HG02884 (cell line): ENCODE data around the gene TUBA1C.
A peak's percentile ranks its signal among the peaks of the same experiment; 100 is the strongest.

ENCODE experiments used
- ATAC-seq: cut with Tn5 transposase; IDR thresholded peaks from one replicate; pipeline ENCODE4 v1.9.1; 2021; ENCODE audit warnings: mild to moderate bottlenecking, moderate library complexity; ENCODE audit not compliant: unreplicated experiment

Gene TUBA1C

DNA sequence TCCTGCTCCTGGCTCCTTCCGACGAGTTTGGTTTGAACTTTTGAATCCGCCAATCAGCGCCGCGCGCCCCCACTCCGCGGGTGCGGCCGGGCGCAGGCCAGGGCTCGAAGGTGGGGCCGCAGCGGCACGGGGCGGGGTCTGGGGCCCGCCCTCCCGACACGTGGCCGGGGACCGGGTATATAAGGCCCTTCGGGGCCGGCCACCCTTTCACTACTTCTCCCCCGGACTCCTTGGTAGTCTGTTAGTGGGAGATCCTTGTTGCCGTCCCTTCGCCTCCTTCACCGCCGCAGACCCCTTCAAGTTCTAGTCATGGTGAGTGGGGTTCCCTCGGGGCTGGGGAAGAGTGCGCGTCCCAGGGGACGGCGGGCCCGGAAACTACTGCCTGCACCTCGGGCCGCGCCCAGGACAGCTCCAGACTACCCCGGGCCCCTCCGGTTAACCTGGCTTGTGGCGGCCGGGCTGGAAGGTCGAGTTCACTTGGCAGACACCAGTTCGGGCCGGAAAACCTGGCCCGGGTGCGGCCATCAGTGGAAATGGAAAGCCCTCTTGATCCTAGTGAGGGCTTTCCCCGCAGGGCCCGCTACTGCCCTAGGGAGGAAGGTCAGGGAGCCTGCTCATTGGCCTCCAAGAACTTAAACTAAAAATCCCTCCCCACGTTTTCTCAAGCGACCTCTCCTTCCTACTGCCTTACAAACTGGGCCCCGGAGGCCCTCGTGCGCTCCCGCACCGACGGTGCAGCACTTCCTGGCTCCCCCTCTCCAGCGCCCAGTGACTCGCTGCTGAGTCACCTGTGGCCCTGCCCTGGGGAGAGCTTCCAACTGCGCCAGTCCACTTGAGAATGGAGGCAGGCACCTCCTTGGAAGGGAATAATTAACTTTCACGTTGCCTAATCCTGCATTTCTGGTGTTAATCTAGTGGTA lies at the start of gene TUBA1C:
Gene TUBA1C (plus strand): TSS at position 210 of the 920 bp plus-strand sequence. CDS start 100 bp downstream, at position 310.
- peak; percentile 80 for ATAC-seq

- no peak for ATAC-seq
Measured at GRCh38 chr12:49219417-49220026, 45.4 kb upstream of the TUBA1C start.

DNA sequence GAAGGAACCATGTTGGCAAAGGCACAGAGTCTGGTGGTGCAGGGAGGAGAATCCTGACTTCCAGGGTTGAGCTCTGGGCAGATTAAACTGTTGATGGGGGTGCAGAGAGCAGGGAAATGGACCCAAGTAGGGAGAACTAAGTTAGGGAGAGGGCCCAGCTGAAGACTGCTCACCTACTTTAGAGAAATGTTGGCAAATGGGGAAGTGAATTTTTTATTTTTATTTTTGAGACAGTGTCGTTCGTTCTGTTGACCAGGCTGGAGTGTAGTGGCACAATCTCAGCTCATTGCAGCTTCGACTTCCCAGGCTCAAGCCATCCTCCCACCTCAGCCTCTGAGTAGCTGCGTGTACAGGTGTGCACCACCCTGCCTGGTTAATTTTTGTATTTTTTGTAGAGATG lies 43.9 kb upstream of the TUBA1C start:
- no peak for ATAC-seq

DNA sequence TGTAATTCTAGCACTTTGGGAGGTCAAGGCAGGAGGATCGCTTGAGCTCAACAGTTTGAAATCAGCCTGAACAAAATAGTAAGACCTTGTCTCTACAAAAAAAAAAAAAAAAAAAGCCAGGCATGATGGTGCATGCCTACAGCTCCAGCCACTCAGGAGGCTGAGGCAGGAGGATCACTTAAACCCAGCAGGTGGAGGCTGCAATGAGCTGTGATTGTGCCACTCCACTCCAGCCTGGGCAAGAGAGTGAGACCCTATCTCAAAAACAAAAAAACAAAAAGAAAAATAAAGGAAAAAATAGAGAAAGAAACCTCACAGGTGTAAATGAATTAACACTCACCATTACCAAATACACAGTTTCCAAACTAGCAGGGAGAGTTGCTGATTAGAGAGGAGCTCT lies 41.8 kb upstream of the TUBA1C start:
- ATAC-seq: no peak

DNA sequence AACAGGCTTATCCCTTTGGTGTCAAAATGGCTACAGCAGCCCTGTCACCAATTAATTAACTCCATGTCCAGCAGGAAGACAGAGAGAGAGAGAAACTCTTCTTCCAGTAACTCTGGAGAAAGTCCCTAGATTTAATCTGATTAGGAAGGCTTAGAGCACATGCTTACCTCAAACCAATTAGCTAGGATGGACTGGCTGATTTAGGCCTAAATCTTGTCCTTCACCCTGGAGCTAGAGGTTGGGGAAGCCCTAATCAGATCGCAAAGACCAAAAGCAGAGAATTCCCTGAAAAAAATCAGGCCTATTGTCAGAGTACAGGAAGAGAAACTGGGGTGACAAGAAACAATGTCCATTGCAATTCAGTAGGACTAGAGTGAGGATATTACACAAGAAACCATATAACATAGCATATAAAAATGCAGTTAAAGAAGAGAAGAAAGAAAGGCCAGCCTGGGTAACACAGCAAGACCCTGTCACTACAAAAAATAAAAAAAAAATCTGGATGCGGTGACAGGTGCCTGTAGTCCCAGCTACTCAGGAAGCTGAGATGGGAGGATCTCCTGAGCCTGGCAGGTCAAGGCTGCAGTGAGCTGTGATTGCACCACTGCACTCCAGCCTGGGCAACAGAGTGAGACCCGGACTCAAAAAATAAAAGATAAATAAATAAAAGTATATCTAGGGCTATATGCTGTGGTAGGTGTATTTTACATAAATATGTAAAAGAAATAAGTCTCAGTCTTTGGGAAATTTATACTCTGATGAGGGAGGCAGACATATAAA lies 41.1 kb upstream of the TUBA1C start:
- ATAC-seq: no peak

GRCh38 chr12:49225576-49226166 lies 39.2 kb upstream of the TUBA1C start:
- ATAC-seq: no peak

DNA sequence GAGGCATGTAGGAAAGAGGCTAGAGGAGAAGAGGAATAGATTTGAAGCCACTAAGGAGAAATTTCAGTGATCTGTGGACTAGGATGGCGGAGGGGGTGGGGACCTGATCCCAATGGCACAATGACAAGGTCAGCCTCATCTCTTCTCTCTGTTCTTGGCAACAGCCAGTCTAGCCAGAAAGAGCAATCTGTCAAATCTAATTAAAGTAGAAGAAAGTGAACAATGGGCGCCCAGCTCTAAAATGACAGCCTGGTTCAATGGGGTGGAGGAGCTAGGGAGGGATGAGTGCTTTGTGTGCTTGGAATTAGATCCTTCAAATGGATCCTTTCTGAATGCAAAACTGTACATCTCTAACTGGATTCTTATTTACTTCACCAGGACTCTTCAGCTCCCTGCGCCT lies 37.2 kb upstream of the TUBA1C start:
- no peak for ATAC-seq

DNA sequence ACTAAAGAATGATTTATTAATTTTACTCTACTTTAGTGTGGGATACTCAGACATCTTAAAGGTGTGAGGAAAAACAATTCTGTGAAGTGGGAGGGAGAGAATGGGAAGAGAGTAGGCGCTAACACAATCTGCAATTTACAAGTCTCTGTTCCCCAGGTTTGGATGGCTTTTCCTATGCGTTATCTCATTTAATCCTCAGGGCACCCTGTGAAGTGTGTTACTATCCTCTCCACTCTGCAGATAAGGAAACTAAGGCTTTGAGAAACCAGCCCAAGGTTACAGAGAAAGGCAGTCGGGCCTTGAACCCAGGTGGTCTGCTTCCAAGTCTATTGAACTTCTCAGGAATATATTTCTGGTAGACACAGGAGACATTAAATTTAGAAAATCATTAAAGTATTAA lies 36.2 kb upstream of the TUBA1C start:
- no peak for ATAC-seq

DNA sequence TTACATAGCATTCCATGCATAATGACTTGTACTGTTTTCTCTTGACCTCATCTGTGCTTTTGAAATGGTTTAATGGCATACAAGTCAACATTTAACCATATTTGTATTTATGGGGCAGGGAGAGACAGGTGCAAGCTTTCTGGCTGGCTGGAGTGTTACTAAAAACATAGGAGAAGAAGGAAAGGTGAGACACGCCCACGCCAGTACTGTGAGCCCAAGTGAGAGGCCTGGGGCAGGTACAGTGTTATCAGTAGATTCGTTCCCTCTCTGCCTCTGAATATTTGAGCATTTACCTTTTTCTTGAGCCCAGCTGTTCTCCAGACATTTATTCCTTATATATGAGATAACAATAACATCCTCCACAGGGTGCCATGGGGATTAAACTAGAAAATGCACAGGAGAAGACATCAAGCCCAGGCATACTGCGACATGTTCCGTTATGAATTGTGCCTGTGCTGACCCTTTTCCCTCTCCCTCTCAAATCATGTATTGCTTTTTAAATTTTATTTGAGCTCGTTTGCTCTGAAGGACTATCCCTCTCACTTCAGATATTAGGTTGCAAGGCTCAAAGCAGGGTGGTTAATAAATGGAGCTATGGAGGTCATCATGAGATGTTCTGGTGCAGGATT lies 34.6 kb upstream of the TUBA1C start:
- no peak for ATAC-seq

DNA sequence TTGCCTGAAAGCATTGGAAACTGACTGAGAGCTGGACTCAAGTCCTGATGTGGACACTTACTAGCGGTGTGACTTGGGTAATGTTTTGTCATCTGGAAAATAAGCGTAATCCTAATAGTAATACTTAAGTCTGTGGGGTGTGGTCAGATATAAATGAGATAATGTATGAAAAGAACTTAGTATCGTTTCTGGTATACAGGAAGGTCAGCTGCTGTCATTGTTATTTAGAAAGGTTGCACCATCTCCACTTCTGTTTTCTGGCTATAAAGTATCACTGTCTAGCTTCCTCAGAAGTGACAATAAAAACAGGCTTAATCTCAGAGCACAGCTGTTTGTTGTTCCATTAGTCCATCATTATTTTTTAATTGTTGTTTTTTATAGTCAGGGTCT lies 34.1 kb upstream of the TUBA1C start:
- no peak for ATAC-seq

- no peak for ATAC-seq
Measured at GRCh38 chr12:49231878-49232655, 32.8 kb upstream of the TUBA1C start.

- ATAC-seq: no peak
Measured at GRCh38 chr12:49232940-49233841, 31.7 kb upstream of the TUBA1C start.

- ATAC-seq: no peak
Measured at GRCh38 chr12:49233842-49234526, 30.9 kb upstream of the TUBA1C start.

DNA sequence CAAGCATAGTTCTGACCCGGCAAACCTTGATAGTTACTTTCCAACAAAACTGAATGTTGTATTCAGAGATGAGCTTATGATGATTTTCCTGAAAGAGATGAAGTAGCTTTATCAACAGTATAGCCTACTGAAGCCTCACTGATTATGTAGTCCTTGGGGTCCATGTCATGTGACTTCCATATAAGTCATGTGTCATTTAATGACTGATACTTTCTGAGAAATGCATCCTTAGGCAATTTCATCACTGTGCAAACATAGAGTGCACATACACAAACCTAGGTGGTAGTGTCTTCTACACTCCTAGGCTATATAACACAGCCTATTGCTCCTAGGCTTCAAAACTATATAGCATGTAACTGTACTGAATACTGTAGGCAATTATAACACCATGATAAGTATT lies 28.5 kb upstream of the TUBA1C start:
- ATAC-seq: no peak

GRCh38 chr12:49243631-49244030 lies 21.3 kb upstream of the TUBA1C start:
- ATAC-seq: no peak

- no peak for ATAC-seq
Measured at GRCh38 chr12:49244176-49244575, 20.7 kb upstream of the TUBA1C start.

GRCh38 chr12:49251357-49251756 lies 13.5 kb upstream of the TUBA1C start:
- no peak for ATAC-seq

DNA sequence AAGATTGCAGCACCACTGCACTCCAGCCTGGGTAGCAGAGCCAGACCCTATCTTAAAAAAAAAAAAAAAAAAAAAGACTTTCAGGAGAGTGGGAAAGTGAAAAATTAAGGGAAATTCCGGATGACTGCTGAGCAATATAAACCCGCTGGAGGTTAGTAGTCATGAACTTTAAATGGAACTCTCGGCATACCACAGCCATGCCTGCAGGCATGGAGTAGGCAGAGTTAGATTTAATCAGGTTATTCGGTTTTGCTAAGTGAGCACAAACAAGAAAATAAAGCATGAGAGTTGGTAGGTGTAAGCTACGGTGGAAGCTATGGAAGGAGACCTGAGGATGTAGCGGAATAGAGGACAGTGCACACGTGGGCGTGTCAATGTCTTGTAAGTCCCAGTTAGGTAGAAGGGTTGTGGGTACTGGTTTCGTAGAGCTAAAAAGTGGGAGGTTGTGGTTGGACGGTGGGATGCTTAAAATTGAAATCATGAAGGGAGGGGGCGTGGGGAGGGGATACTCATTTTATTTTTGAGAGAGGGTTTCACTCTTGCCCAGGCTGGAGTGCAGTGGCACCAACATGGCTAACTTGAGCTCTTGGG lies 11.8 kb upstream of the TUBA1C start:
- ATAC-seq: no peak
